Upper lobe of left lung (tissue), 6 donors: ENCODE results near the gene VDAC2. TPM values are rescaled to one million over a fixed set of nuclear protein-coding genes. Genes with fewer than 3 reads are reported as not detected.
"Not testable (repeated sequence)": the region's sequence is repeated elsewhere in the genome, so short reads cannot be mapped to it uniquely, and the experiment has no call there.

Source experiments
- ATAC-seq, 2 donors: fragments of 200-7000 bp; cut with Tn5 transposase; one replicate each; pipeline ENCODE4 v1.9.1; 2022; ENCODE audit warnings: mild to moderate bottlenecking in 2 of 2, moderate library complexity in 2 of 2; ENCODE audit not compliant: low FRiP score in 2 of 2
- DNase-seq, 2 donors: peaks; one replicate each; pipeline ENCODE4 v3.0.0-alpha.2; 2019 to 2020
- H3K27ac ChIP-seq, 4 donors: fragments of 200-600 bp; sonication (generic); one replicate each; pipeline ENCODE4 v1.5.1; 2016 to 2019
- H3K27me3 ChIP-seq, 4 donors: fragments of 200-600 bp; sonication (generic); one replicate each; pipeline ENCODE4 v1.5.1; 2017 to 2019
- H3K36me3 ChIP-seq, 4 donors: fragments of 200-600 bp; sonication (generic); one replicate each; pipeline ENCODE4 v1.5.1; 2016 to 2019
- H3K4me1 ChIP-seq, 4 donors: fragments of 200-600 bp; sonication (generic); one replicate each; pipeline ENCODE4 v1.5.1; 2018 to 2019
- H3K4me3 ChIP-seq, 4 donors: fragments of 200-600 bp; sonication (generic); one replicate each; pipeline ENCODE4 v1.5.1; 2017 to 2019; ENCODE audit warnings: mild to moderate bottlenecking in 2 of 4, moderate library complexity in 1 of 4
- H3K9me3 ChIP-seq, 4 donors: fragments of 200-600 bp; sonication (generic); one replicate each; pipeline ENCODE4 v1.5.1; 2018 to 2019
- EP300 ChIP-seq, 4 donors: sonication (generic); formaldehyde crosslinking; IDR thresholded peaks; one replicate each; pipeline ENCODE4 v1.5.1; 2017; ENCODE audit warnings: antibody characterized with exemption in 4 of 4, control low read depth in 2 of 4
- POLR2A ChIP-seq, 4 donors: fragments of 450-650 bp; IDR thresholded peaks; one replicate each; pipeline ENCODE4 v1.5.1; 2016 to 2017; ENCODE audit warnings: antibody characterized with exemption in 4 of 4, mild to moderate bottlenecking in 2 of 4
- POLR2AphosphoS5 ChIP-seq, 2 donors: sonication (generic); formaldehyde crosslinking; IDR thresholded peaks; one replicate each; pipeline ENCODE4 v1.5.1; 2017; ENCODE audit warnings: antibody characterized with exemption in 2 of 2
- WGBS, 2 donors: methylation state at CpG; one replicate each; pipeline ENCODE4 v1.1.5; 2017 to 2018; 5-methylcytosine and 5-hydroxymethylcytosine counted together
- total RNA-seq, 6 donors: library from RNA; depleted of rRNA in 4 of 6; stranded (reverse); fragments of >200 nt in 4 of 6; gene quantifications; one replicate each; pipeline versions ENCODE4 v1.1.0 to v1.2.1, GENCODE V29; 2016 to 2021
- TF ChIP-seq, protein P1 (sequence below), 6 experiments: fragments of 450-650 bp in 4 of 6; fragments of 200-600 bp in 2 of 6; sonication (generic) in 2 of 6; IDR thresholded peaks; one replicate each; pipeline ENCODE4 v1.5.1; 2016 to 2019; ENCODE audit warnings: antibody characterized with exemption in 6 of 6
- donor health status: DM: no; HTN: no; CAD: no; lungs with moderate emphysema.
- donor health status: DM: no; HTN: yes; CAD: no; lungs with severe emphysema.

Gene VDAC2
- total RNA-seq, 6 donors from 2014 or later = 54.5 to 137 (median 98.8) TPM

DNA sequence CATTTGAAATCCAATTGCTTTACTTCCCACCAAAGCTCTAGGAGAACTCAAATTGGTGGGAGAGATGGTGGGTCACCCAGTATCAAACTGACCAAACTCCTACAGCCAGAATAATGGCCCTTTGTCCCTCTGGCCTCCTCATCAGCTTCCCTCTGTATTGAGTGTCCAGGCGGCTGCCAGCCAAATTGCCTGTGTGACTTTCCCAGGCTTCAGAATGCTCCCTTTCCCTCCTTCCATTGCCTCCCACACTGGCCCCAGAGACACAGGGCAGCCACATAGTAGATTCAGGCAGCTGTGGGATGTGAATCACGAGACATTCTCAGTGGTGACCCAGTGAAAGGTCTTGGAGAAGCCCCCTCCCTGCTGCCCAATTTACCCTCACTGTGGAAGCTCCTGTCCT is 12.7 kb upstream of the VDAC2 start:
- no peak for DNase-seq
- peaks cover 0 to 7% (median 5%) of the 10 kb centered on the region in 4 donors for H3K4me1 ChIP-seq
- 80 to 88% methylated on average over 2 of the region's 2 CpGs for WGBS, 2 donors
- H3K36me3 ChIP-seq = no peaks in the 10 kb centered on the region
- no peaks in the 10 kb centered on the region for H3K9me3 ChIP-seq
- H3K4me3 ChIP-seq = no peak overlapping the region
- no peak overlapping the region for H3K27ac ChIP-seq
- TF ChIP-seq, protein P1, sequence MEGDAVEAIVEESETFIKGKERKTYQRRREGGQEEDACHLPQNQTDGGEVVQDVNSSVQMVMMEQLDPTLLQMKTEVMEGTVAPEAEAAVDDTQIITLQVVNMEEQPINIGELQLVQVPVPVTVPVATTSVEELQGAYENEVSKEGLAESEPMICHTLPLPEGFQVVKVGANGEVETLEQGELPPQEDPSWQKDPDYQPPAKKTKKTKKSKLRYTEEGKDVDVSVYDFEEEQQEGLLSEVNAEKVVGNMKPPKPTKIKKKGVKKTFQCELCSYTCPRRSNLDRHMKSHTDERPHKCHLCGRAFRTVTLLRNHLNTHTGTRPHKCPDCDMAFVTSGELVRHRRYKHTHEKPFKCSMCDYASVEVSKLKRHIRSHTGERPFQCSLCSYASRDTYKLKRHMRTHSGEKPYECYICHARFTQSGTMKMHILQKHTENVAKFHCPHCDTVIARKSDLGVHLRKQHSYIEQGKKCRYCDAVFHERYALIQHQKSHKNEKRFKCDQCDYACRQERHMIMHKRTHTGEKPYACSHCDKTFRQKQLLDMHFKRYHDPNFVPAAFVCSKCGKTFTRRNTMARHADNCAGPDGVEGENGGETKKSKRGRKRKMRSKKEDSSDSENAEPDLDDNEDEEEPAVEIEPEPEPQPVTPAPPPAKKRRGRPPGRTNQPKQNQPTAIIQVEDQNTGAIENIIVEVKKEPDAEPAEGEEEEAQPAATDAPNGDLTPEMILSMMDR (IDR thresholded peaks at IDR 0.05) = no peak
- no peak for TF ChIP-seq POLR2AphosphoS5 (IDR thresholded peaks at IDR 0.05)
- TF ChIP-seq POLR2A (IDR thresholded peaks at IDR 0.05) = no peak
- TF ChIP-seq EP300 (IDR thresholded peaks at IDR 0.05) = no peak
- no peaks in the 10 kb centered on the region for H3K27me3 ChIP-seq
- no peak for ATAC-seq

DNA sequence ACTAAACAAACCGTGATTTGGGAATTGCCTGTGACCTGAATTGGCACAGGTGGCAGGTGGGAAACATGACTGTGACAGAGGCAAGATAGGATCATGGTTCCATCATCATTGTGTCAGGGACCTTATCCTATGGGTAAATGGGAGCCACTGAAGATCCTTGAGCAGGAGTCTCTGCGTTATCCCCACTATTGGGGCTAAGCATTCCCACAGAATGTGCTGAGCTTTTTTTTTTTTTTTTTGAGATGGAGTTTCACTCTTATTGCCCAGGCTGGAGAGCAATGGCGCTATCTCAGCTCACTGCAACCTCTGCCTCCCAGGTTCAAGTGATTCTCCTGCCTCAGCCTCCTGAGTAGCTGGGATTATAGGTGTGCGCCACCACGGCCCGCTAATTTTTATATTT is 10.6 kb upstream of the VDAC2 start:
- H3K4me1 ChIP-seq = peaks cover 0 to 12% (median 8%) of the 10 kb centered on the region in 4 donors
- not testable (repeated sequence) for ATAC-seq, H3K27me3 ChIP-seq, H3K4me3 ChIP-seq, DNase-seq, H3K9me3 ChIP-seq, H3K27ac ChIP-seq, H3K36me3 ChIP-seq
- 95 to 99% methylated on average over 6 of the region's 6 CpGs for WGBS, 2 donors

DNA sequence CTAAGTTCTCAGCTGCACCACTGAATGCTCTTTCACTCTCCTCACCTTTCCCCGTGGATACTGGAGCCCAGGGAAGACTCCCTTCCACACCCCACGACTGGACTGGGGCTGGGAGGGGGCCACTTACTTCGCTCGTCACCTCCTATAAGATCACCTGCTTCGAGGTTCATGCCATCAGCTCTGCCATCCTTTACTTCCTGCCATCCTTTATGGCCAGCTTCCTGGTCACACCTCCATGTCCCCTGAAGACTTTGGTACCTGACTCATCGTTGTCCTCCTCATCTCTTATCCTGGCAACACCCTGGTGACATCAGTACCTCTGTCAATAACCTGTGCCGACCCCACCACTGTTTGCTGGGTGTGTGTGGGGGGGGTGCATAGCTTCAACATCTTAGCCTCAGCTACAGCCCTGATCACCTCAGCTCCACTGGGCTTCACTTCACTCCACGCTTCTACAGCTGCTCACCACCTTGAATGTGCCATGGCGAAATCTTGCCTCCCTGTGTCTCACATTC is 8.7 kb upstream of the VDAC2 start:
- Histone ChIP-seq H3K9me3 (no peaks in the 10 kb centered on the region), H3K4me3 (no peak overlapping the region), H3K27ac (no peak overlapping the region), H3K4me1 (peaks cover 0 to 12% (median 8%) of the 10 kb centered on the region in 4 donors), H3K27me3 (no peaks in the 10 kb centered on the region), H3K36me3 (no peaks in the 10 kb centered on the region)
- no peak for DNase-seq
- TF ChIP-seq, protein P1 (IDR thresholded peaks at IDR 0.05) = no peak
- TF ChIP-seq POLR2AphosphoS5 (IDR thresholded peaks at IDR 0.05) (no peak), POLR2A (IDR thresholded peaks at IDR 0.05) (no peak), EP300 (IDR thresholded peaks at IDR 0.05) (no peak)
- 84 to 86% methylated on average over 9 of the region's 9 CpGs for WGBS, 2 donors
- no peak for ATAC-seq

DNA sequence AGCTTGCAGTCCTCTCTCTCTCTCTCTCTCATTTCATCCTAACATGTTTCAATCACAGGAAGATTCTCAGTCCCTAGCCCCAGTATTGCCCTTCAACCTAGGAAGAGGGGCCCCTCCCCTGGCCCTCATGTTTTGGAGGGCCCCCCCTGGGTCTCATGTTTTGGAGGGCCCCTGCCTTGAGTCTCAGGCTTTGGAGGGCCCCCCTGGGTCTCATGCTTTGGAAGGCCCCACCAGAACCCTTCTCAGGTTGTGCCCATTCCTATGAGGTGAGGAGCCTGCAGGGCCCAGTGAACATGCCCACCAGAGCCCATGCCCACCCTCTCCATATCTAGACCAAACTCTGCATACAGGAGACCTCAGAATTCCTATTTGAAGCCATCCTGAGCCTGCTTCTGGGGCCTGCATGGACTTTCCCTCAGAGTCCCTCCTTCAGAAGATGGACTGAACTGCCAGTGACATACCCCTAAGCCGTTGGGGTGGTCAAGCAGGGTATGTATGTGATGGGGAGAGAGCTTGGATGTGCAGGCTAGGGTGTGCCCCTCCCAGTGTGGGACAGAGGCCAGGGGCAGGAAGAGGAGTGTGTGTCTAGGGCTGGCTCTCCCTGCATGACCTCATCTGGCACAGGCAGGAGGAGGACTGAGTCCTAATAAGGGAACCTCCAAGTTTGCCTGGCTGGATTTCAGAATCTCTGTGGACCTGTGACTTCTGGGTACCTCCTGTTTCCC is 8.1 kb upstream of the VDAC2 start:
- H3K27ac ChIP-seq = peak overlapping the region in 3 of 4 donors; percentile 2 to 56 (median 34)
- WGBS, 2 donors = 50 to 67% methylated on average over 1 of the region's 1 CpG

DNA sequence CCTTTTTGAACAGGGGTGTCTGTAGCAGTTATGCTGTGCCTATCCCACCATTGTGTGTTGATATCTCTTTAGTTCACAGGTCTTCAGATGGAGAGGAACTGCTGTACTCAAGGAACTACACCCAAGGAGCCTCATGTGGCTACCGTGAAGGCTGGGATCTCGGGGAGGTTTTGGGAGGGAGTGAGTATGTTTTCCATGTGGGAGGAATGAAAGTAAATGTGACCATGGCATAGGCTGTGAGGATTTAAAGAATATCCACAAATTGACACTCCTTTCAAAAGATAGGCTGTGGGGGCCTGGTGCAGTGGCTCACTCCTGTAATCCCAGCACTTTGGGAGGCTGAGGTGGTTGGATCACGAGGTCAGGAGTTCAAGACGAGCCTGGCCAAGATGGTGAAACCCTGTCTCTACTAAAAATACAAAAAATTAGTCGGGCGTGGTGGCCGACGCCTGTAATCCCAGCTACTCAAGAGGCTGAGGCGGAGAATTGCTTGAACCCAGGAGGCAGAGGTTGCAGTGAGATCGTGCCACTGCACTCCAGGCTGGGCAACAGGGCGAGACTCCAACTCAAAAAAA is 7.5 kb upstream of the VDAC2 start:
- not testable (repeated sequence) for H3K9me3 ChIP-seq, DNase-seq, H3K27me3 ChIP-seq, H3K36me3 ChIP-seq, H3K4me3 ChIP-seq
- WGBS, 2 donors = 83 to 88% methylated on average over 11 of the region's 11 CpGs
- Histone ChIP-seq H3K4me1 (peaks cover 0 to 12% (median 8%) of the 10 kb centered on the region in 4 donors), H3K27ac (peak overlapping the region in 3 of 4 donors; percentile 2 to 56 (median 34))
- peak in 1 of 2 donors; percentile 60 for ATAC-seq

More for the DNA sequence above, 8.1 kb upstream of the VDAC2 start:
- Histone ChIP-seq H3K36me3 (no peaks in the 10 kb centered on the region), H3K4me3 (no peak overlapping the region), H3K9me3 (no peaks in the 10 kb centered on the region), H3K27me3 (no peaks in the 10 kb centered on the region), H3K4me1 (peaks cover 0 to 12% (median 8%) of the 10 kb centered on the region in 4 donors)
- DNase-seq (peak in 1 of 2 donors; percentile 56), ATAC-seq (peak; percentile 80 to 97)
- TF ChIP-seq POLR2AphosphoS5 (IDR thresholded peaks at IDR 0.05) = peak in 1 of 2 donors; percentile 19
- TF ChIP-seq, protein P1 (IDR thresholded peaks at IDR 0.05) = no peak
